ENCODE results near the gene ATMIN.

Gene ATMIN

DNA sequence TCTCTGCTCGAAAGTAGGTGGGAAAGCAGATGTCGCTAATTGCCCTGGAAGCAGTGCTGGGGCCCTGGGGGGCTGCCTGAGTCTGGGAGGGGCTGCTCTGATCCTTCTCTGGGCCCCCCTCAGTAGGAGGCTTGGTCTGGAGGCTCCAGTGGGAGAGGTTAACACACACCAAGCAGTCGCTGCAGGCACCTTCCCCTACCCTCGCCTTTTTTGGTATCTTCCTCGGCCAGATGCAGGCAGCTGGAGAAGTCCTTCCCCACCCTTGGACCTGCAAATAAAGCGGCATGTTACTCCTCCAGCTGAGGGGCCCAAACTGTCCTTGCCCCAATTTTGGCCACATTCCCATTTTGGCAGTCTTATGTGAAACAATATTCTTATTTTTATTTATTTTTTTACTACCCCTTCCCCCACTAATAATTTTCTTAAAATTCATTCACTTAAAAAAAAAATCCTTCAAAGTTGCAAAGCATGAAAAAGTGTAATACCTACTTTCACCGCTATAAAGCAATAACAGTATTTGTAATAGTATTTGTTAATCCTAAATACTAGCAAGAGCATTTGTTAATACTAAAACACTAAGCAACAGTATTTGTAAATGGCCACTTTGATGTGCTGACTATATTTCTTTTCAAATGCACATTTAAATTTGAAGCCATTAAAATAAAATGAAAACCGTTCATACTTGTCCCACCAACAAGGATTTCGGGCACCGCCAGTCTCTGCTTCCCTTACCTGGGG is 26.4 kb downstream of the ATMIN start:
- no peaks in the 10 kb centered on the region for H3K4me1 ChIP-seq (ENCODE audit: control extremely low read depth in 1 of 4, control insufficient read depth in 4 of 4, insufficient read depth in 4 of 4, low read length in 3 of 4)
- no peak overlapping the region for H3K27ac ChIP-seq (ENCODE audit: insufficient read depth in 1 of 2, low read depth in 1 of 2, low read length in 2 of 2, poor library complexity in 1 of 2, severe bottlenecking in 2 of 2)
- DNase-seq: no peak
- no peaks in the 10 kb centered on the region for H3K27me3 ChIP-seq (replicated peaks in 2 of 5; ENCODE audit: control insufficient read depth in 4 of 5, insufficient read depth in 5 of 5, low read length in 4 of 5)
- H3K9me3 ChIP-seq (ENCODE audit: control extremely low read depth in 1 of 5, control insufficient read depth in 4 of 5, insufficient read depth in 2 of 5, low read depth in 1 of 5, low read length in 4 of 5): no peaks in the 10 kb centered on the region
- no peak overlapping the region for H3K4me3 ChIP-seq (ENCODE audit: control insufficient read depth in 1 of 7, extremely low read depth in 1 of 7, insufficient read depth in 4 of 7, low read depth in 2 of 7, low read length in 6 of 7)
- POLR2A ChIA-PET: no interaction called here
- CTCF ChIA-PET: no interaction called here
- H3K36me3 ChIP-seq (ENCODE audit: control insufficient read depth in 4 of 4, insufficient read depth in 4 of 4, low read length in 3 of 4): no peaks in the 10 kb centered on the region
- WGBS (ENCODE audit: insufficient coverage): 92% methylated on average over 6 of the region's 10 CpGs

DNA sequence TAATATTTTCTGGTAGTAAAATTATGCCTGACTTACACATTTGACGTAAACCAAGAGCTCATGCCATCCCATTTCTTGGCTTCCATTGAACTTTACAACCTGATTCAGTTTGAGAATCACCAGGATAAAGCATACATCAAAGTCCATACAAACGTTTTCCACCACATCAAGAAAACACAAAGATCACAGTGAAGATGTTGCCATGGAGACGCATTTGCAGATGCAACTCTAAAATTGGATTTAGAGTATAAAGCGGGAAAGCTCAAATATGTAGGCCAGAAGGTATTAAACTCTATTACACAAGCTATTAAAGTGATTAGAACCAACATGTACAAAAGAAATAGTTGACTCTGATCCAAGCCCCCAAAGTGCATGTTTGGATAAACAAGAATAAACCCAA is 31.0 kb downstream of the ATMIN start:
- Histone ChIP-seq H3K27ac (ENCODE audit: insufficient read depth in 1 of 2, low read depth in 1 of 2, low read length in 2 of 2, poor library complexity in 1 of 2, severe bottlenecking in 2 of 2) (no peak overlapping the region), H3K36me3 (ENCODE audit: control insufficient read depth in 4 of 4, insufficient read depth in 4 of 4, low read length in 3 of 4) (no peaks in the 10 kb centered on the region), H3K4me1 (ENCODE audit: control extremely low read depth in 1 of 4, control insufficient read depth in 4 of 4, insufficient read depth in 4 of 4, low read length in 3 of 4) (no peaks in the 10 kb centered on the region), H3K4me3 (ENCODE audit: control insufficient read depth in 1 of 7, extremely low read depth in 1 of 7, insufficient read depth in 4 of 7, low read depth in 2 of 7, low read length in 6 of 7) (no peak overlapping the region), H3K9me3 (ENCODE audit: control extremely low read depth in 1 of 5, control insufficient read depth in 4 of 5, insufficient read depth in 2 of 5, low read depth in 1 of 5, low read length in 4 of 5) (no peaks in the 10 kb centered on the region), H3K27me3 (replicated peaks in 2 of 5; ENCODE audit: control insufficient read depth in 4 of 5, insufficient read depth in 5 of 5, low read length in 4 of 5) (no peaks in the 10 kb centered on the region)
- POLR2A ChIA-PET: interaction anchor here (0.7 kb wide), 1 partner anchor 52 kb away, joined by 3 read pairs; no protein-coding TSS in a partner anchor
- no peak for DNase-seq
- no CpG with 5 or more reads among the region's 4 CpGs for WGBS (ENCODE audit: insufficient coverage)
- CTCF ChIA-PET: no interaction called here

DNA sequence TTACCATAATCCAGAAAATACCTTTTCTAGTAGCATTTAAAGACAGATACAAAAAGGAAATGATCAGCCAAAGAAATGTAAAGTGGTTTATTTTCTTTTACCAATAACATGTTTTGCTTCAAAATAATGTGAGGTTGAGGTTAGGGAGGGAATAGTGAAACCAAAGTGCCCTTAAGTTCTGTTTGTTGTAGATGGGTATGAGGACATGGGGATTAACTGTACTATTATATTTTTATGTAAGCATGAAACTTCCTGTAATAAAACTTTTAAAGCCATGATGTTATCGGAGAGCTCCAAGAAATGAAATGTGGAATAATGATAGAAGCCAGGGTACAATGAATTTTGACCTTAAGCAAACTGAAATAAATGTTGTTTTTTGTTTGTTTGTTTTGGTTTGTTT is 31.5 kb downstream of the ATMIN start:
- DNase-seq: no peak
- CTCF ChIA-PET: no interaction called here
- 100% methylated on average over 1 of the region's 1 CpG for WGBS (ENCODE audit: insufficient coverage)

DNA sequence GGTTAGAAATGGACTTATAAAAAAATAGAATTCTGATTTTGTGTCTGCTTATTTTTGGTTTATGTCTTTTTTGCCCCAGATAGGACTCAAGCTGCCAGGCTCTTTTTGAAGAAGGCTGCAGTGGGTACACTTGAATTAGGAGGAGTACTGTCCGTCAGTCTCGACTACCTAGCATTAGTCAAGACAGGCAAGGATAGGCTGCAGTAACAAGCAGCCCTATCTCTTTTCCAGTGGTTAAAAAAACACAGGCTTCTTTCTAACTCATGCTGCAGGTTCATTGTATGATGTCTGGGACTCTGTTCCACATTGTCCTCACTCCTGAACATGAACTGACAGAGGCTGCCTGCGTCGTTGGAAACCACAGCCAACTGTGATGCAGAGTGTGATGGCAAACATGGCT is 33.4 kb downstream of the ATMIN start:
- Histone ChIP-seq H3K9me3 (ENCODE audit: control extremely low read depth in 1 of 5, control insufficient read depth in 4 of 5, insufficient read depth in 2 of 5, low read depth in 1 of 5, low read length in 4 of 5) (no peaks in the 10 kb centered on the region), H3K27ac (ENCODE audit: insufficient read depth in 1 of 2, low read depth in 1 of 2, low read length in 2 of 2, poor library complexity in 1 of 2, severe bottlenecking in 2 of 2) (no peak overlapping the region), H3K4me1 (ENCODE audit: control extremely low read depth in 1 of 4, control insufficient read depth in 4 of 4, insufficient read depth in 4 of 4, low read length in 3 of 4) (no peaks in the 10 kb centered on the region), H3K27me3 (replicated peaks in 2 of 5; ENCODE audit: control insufficient read depth in 4 of 5, insufficient read depth in 5 of 5, low read length in 4 of 5) (no peaks in the 10 kb centered on the region), H3K36me3 (ENCODE audit: control insufficient read depth in 4 of 4, insufficient read depth in 4 of 4, low read length in 3 of 4) (no peaks in the 10 kb centered on the region), H3K4me3 (ENCODE audit: control insufficient read depth in 1 of 7, extremely low read depth in 1 of 7, insufficient read depth in 4 of 7, low read depth in 2 of 7, low read length in 6 of 7) (no peak overlapping the region)
- no peak for DNase-seq
- CTCF ChIA-PET: interaction anchor here (1.2 kb wide), 1 partner anchor 65 kb away, joined by 3 read pairs; no protein-coding TSS in a partner anchor
- WGBS (ENCODE audit: insufficient coverage): 92% methylated on average over 4 of the region's 4 CpGs
- POLR2A ChIA-PET: no interaction called here

More for the DNA sequence above, 31.5 kb downstream of the ATMIN start:
- Histone ChIP-seq H3K4me1 (ENCODE audit: control extremely low read depth in 1 of 4, control insufficient read depth in 4 of 4, insufficient read depth in 4 of 4, low read length in 3 of 4) (no peaks in the 10 kb centered on the region), H3K27ac (ENCODE audit: insufficient read depth in 1 of 2, low read depth in 1 of 2, low read length in 2 of 2, poor library complexity in 1 of 2, severe bottlenecking in 2 of 2) (no peak overlapping the region), H3K9me3 (ENCODE audit: control extremely low read depth in 1 of 5, control insufficient read depth in 4 of 5, insufficient read depth in 2 of 5, low read depth in 1 of 5, low read length in 4 of 5) (no peaks in the 10 kb centered on the region), H3K36me3 (ENCODE audit: control insufficient read depth in 4 of 4, insufficient read depth in 4 of 4, low read length in 3 of 4) (no peaks in the 10 kb centered on the region), H3K27me3 (replicated peaks in 2 of 5; ENCODE audit: control insufficient read depth in 4 of 5, insufficient read depth in 5 of 5, low read length in 4 of 5) (no peaks in the 10 kb centered on the region), H3K4me3 (ENCODE audit: control insufficient read depth in 1 of 7, extremely low read depth in 1 of 7, insufficient read depth in 4 of 7, low read depth in 2 of 7, low read length in 6 of 7) (no peak overlapping the region)
- POLR2A ChIA-PET: interaction anchor here (0.7 kb wide), 1 partner anchor 53 kb away, joined by 3 read pairs; no protein-coding TSS in a partner anchor

DNA sequence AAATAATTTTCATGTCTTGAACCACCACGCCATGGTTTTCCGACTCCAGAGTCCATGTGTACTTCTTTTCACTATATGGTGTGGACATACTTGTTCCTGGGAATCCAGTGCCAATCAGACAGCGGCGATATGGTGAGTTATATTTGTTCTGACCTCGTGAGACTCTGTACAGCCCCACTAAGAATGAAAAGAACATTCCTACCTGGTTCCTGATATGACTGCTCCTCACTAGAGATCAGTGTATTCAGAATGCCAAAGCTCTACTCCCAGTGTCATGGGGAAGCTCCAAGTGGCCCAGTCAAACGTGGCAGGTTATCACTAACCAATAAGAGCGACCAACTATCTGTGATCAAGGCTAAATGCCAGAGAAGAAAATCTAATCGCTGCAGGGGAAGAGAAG is 35.3 kb downstream of the ATMIN start:
- 98% methylated on average over 5 of the region's 8 CpGs for WGBS (ENCODE audit: insufficient coverage)
- Histone ChIP-seq H3K4me3 (ENCODE audit: control insufficient read depth in 1 of 7, extremely low read depth in 1 of 7, insufficient read depth in 4 of 7, low read depth in 2 of 7, low read length in 6 of 7) (no peak overlapping the region), H3K4me1 (ENCODE audit: control extremely low read depth in 1 of 4, control insufficient read depth in 4 of 4, insufficient read depth in 4 of 4, low read length in 3 of 4) (peaks cover 0 to 1% (median under 1%) of the 10 kb centered on the region in 4 experiments), H3K27me3 (replicated peaks in 2 of 5; ENCODE audit: control insufficient read depth in 4 of 5, insufficient read depth in 5 of 5, low read length in 4 of 5) (no peaks in the 10 kb centered on the region), H3K27ac (ENCODE audit: insufficient read depth in 1 of 2, low read depth in 1 of 2, low read length in 2 of 2, poor library complexity in 1 of 2, severe bottlenecking in 2 of 2) (no peak overlapping the region), H3K9me3 (ENCODE audit: control extremely low read depth in 1 of 5, control insufficient read depth in 4 of 5, insufficient read depth in 2 of 5, low read depth in 1 of 5, low read length in 4 of 5) (no peaks in the 10 kb centered on the region), H3K36me3 (ENCODE audit: control insufficient read depth in 4 of 4, insufficient read depth in 4 of 4, low read length in 3 of 4) (no peaks in the 10 kb centered on the region)
- DNase-seq: no peak
- POLR2A ChIA-PET: no interaction called here
- CTCF ChIA-PET: interaction anchor here (0.9 to 1.0 kb wide), 2 partner anchors 15 to 190 kb away, joined by 3 read pairs; no protein-coding TSS in a partner anchor

DNA sequence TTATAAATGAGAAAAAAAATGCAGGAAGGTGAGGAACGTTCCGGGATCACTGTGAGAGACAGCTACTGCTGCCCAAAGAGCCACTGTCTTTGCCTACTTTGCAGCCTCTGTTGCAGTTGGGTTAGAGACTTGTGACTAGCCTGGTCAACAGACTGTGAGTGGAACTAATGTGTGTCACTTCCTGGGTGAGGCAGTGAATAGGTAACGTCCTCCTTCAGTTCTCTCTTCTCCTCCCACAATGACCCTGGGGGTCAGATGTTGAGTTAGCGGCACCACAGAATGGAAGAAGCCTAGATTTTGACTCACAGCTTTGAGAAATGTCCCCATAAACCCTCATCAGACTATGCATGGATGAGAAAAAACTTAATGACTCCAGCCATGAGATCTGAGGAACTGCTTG is 36.2 kb downstream of the ATMIN start:
- DNase-seq: no peak

DNA sequence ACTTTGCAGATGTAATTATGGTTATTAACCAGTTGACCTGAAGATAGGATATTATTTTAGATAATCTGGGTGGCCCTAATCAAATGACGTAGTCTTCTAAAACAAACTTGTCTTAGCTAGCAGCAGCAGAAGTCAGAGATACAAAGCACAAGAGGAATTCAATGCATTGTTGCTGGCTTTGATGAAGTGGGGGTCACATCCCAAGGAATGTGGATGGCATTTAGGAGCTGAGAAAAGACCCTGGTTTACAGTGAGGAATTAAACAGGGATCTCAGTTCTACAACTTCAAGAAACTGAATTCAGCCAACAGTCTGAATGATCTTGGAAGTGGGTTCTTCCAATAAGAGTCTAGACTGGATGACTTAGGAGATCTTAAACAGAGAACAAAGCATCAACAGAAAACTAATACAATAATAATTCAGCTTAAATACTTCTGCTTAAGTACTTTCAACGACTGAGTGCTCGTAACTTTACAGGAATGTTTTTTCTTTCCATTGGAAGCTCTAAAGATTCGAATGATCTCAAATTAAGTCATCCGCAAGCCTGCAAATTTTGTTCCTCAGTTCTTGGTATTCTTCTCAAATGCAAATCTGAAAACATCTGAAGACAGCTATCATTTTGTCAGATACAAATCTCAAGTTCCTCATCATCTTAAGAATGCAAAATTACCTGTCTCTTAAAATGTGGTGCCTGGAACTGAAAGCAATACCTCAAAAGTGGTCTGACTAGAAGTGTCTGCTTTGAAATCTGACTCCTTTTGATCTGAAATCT is 38.1 kb downstream of the ATMIN start:
- Histone ChIP-seq H3K27ac (ENCODE audit: insufficient read depth in 1 of 2, low read depth in 1 of 2, low read length in 2 of 2, poor library complexity in 1 of 2, severe bottlenecking in 2 of 2) (no peak overlapping the region), H3K9me3 (ENCODE audit: control extremely low read depth in 1 of 5, control insufficient read depth in 4 of 5, insufficient read depth in 2 of 5, low read depth in 1 of 5, low read length in 4 of 5) (no peaks in the 10 kb centered on the region), H3K4me1 (ENCODE audit: control extremely low read depth in 1 of 4, control insufficient read depth in 4 of 4, insufficient read depth in 4 of 4, low read length in 3 of 4) (peaks cover 0 to 13% (median 10%) of the 10 kb centered on the region in 4 experiments), H3K36me3 (ENCODE audit: control insufficient read depth in 4 of 4, insufficient read depth in 4 of 4, low read length in 3 of 4) (no peaks in the 10 kb centered on the region), H3K4me3 (ENCODE audit: control insufficient read depth in 1 of 7, extremely low read depth in 1 of 7, insufficient read depth in 4 of 7, low read depth in 2 of 7, low read length in 6 of 7) (no peak overlapping the region), H3K27me3 (replicated peaks in 2 of 5; ENCODE audit: control insufficient read depth in 4 of 5, insufficient read depth in 5 of 5, low read length in 4 of 5) (no peaks in the 10 kb centered on the region)
- no peak for DNase-seq
- ChIA-PET CTCF (interaction anchor here (0.6 to 2.1 kb wide), 5 partner anchors 10 to 262 kb away, joined by 3 to 8 read pairs (median 3); partner anchors contain the start of gene ATMIN), POLR2A (no interaction called here)
- WGBS (ENCODE audit: insufficient coverage): 74% methylated on average over 5 of the region's 5 CpGs

More for the DNA sequence above, 36.2 kb downstream of the ATMIN start:
- no peaks in the 10 kb centered on the region for H3K36me3 ChIP-seq (ENCODE audit: control insufficient read depth in 4 of 4, insufficient read depth in 4 of 4, low read length in 3 of 4)
- ChIA-PET POLR2A (no interaction called here), CTCF (no interaction called here)
- no peak overlapping the region for H3K27ac ChIP-seq (ENCODE audit: insufficient read depth in 1 of 2, low read depth in 1 of 2, low read length in 2 of 2, poor library complexity in 1 of 2, severe bottlenecking in 2 of 2)
- no peaks in the 10 kb centered on the region for H3K27me3 ChIP-seq (replicated peaks in 2 of 5; ENCODE audit: control insufficient read depth in 4 of 5, insufficient read depth in 5 of 5, low read length in 4 of 5)
- peaks cover 0 to 6% (median 5%) of the 10 kb centered on the region in 4 experiments for H3K4me1 ChIP-seq (ENCODE audit: control extremely low read depth in 1 of 4, control insufficient read depth in 4 of 4, insufficient read depth in 4 of 4, low read length in 3 of 4)
- H3K9me3 ChIP-seq (ENCODE audit: control extremely low read depth in 1 of 5, control insufficient read depth in 4 of 5, insufficient read depth in 2 of 5, low read depth in 1 of 5, low read length in 4 of 5): no peaks in the 10 kb centered on the region
- no CpG with 5 or more reads among the region's 4 CpGs for WGBS (ENCODE audit: insufficient coverage)
- no peak overlapping the region for H3K4me3 ChIP-seq (ENCODE audit: control insufficient read depth in 1 of 7, extremely low read depth in 1 of 7, insufficient read depth in 4 of 7, low read depth in 2 of 7, low read length in 6 of 7)
